TTC549 (cell line): ENCODE data around the gene TANC2.

Source experiments
- FAIRE-seq: peaks from 2 replicates; lab custom pipeline; 2012; peaks lifted over from hg19 to GRCh38; lab: Jason Lieb, UNC

Gene TANC2

DNA sequence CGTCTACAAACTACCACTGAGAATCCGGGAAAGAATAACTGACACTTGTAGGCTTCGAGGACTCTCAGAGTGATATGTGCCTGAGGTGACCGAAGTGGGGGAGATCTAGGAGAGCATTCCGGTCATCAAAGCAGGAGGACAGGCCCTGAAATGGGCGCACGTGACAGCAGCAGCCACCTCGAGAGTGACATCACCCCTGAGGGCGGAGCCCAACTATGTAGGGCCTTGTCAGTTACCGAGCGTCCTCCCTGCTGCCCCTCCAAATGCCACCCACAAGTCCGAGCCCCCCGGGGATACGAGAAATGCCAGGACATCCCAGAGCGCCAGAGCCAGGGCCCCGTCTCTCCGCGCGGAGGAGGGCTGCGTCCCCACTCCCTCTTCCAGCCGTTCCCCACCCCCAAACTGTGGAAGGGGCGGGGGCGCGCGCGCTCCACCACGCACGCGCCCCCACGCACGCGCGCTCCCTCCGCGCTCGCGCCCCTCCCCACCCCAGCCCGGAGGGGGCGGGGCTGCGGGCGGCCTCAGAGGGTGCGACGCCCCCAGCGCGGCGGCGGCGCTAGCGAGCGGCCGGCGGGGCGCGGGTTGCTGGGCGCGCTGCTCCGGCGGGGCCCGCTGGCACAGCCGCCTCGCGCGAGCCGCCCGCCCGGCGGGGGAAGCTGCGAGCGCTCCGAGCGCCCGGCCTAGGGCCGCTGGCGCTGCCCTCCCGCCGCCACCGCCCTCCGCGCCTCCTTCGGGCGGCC lies at the start of gene TANC2:
TSS of gene TANC2 (plus strand) at position 550 of the 740 bp plus-strand sequence. CDS start 43,325 bp downstream, outside the sequence.
- FAIRE-seq: no peak

DNA sequence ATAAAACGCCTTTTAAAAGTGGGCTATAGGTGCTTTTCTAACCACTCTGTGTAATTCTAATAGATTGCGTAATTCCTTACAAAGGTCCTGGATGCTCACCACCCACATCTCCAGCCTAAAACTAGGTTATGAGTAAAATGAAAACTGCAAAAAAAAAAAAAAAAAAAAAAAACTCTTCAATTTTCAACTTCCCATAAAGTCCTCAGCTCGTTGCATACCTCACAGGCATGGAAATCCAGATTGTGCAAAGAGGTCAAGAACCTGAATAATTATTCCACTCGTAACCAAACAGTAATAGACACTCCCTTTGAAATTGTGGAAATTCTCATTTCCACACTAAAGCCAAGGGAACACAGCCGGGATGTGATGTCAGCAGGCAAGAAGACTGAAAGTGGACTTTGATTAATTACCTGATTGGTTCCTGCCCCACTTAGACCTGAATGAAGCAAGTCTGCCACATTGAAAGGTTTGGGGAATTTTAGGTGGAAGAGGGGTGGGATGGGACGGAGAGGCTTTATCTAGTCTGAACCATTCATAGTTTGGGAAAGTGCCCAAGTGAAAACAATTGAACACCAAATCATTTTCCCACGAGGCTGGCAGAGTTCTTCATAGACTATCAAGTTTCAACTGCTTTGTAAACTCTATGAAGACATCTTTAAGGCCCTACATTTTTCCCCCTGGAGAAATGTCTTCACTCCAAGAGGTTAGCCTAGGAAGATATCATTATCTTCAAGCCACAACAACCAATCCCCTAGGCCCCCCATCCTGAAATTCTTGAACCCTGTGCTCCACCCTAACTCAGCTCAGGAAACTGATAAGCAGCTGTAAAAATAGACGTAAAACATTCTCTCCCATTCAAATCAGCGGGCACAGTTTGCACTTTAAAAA lies 49.1 kb upstream of the TANC2 start:
- no peak for FAIRE-seq

DNA sequence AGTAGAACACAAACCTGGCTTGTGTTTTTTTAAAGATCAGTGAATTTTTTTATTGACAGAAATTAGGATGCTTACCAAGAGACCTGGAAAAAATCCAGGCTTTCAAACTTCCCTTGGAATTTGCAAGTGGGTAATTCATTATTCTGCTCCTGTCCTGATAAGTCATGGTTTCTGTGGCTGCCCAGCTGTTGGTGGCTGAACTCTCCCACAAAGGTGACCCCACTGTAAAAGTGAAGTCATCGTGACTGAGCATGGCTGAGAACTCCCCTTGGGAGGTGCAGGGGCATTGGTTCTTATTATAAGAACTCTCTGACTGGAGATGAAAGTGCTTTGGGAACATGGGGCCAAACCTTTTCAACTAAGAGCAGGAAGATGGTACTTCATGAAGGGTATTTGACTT lies 46.6 kb upstream of the TANC2 start:
- FAIRE-seq: no peak

DNA sequence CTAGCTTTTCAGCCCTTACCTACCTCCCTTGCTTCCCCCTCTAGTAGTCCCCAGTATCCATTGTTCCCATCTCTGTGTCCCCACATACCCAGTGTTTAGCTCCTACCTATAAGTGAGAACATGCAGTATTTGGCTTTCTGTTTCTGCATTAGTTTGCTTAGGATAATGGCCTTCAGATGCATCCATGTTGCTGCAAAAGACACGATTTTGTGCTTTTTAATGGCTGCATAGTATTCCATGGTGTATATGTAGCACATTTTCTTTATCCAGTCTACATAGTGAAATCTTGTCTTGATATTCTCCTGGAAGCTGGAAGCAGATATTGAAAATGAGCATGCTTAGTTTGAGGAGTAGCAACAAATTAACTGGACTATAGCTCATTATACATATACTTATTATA lies 45.7 kb upstream of the TANC2 start:
- FAIRE-seq: no peak

DNA sequence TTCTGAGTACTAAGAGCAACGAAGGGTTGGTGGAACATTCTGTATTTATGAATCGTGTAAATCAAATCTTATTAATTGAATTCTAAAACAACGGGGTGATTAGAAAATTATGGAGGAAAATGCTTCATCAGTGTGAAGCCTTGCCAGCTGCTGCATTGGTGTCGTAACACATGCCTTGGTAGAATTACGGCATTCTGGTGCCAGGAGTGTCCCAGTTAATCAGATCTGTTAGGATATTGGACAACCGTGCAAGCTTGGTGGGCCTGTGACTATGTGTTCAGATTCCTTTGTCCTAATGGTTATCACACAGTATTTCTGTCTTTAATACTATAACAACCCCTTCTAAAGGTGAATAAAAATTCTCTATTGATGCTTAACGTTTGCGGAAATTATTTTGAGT lies 44.2 kb upstream of the TANC2 start:
- no peak for FAIRE-seq

DNA sequence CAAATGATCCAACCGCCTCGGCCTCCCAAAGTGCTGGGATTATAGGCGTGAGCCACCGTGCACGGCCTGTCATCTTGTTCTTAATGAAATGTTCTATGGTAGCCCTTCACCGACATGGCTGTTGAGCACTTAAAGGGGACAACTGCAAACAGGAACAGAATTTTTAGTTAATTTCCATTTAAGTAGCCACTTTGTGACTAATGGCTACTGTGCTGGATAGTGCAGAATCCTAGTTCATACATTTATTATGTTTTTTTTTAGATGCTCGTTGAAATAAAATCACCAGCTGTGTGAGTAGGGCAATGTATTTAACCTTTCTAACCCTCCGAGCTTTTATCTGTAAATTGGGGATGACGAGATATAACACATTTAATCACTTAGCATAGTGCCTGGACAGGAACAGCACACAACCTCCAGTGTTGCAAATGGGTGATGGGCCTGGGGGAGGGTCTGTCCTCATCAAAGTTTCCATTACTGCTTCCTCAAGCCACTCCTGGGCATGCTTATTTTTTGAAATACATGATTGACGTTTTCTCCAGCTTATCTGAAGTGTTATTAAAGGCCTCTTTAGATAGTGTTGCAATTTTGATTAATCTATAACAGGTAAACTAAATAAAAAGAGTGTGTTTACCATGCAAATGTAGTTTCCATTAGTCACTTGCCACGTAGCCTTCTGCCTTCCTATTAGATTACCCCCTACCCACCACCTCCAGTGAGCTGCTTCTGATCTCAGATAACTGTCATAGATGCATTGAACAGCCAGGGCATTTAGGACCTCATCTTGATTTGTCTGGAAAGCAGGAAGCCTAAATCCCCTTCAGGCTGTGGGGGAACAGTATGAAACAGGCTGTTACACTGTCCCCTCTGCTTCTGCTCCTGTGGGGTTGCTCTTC lies 42.5 kb upstream of the TANC2 start:
- FAIRE-seq: no peak

DNA sequence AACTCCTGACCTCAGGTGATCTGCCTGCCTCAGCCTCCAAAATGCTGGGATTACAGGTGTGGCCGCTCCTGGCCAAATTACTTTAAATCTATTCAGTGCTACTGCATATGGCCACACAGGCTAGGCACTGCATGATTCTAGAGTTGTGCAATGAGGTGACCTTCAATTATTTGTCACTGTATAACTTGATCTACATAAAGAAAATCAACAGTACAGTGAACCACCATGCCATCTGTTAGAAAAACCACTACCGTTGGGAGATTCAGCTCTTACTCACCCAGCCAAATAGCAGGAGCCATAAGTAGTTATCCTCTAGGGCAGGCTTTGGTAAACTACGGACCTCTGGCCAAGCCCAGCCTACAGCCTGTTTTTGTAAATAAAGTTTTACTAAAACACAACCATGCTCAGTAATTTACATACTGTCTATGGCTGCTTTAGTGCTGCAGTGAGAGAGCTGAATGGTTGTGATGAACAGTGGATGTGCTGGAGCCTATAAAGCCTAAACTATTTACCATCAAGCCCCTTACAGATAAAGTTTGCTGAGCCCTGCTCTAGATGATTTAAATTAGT lies 40.7 kb upstream of the TANC2 start:
- no peak for FAIRE-seq

DNA sequence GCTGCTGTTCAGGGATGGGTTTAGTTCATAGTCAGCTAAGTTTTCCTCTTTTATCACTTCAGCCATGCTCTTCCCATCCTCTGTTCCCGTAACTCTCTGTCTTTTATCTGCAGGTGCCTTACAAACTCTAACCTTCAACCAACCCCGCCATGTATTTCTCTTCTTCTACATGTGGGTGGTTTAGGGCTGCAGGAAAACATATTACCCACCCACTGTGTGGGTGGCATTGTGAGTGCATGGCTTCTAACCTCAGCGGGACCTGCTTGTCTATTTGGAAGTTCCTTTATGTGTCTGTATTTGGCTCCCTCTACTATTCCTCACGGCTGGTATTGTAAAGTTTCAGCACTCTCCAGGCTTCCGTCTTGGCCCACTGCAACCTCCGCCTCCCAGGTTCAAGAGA lies 39.0 kb upstream of the TANC2 start:
- FAIRE-seq: no peak

DNA sequence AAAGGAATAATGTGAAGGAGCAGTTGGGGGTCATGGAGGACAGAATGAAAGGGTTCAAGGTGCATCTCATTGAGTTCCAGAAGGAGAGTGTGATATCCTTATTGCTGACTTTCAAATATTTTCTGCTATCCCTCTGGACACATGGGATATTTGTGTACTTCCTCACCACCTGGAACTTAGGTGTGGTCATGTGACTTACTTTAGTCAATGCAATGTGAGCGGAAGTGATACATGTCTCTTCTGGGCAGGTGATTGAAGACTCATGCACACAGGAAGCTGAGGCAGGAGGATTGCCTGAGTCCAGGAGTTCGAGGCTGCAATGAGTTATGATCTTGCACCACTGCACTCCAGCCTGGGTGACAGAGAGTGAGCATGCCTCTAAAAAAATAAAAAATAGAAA lies 36.7 kb upstream of the TANC2 start:
- FAIRE-seq: no peak

DNA sequence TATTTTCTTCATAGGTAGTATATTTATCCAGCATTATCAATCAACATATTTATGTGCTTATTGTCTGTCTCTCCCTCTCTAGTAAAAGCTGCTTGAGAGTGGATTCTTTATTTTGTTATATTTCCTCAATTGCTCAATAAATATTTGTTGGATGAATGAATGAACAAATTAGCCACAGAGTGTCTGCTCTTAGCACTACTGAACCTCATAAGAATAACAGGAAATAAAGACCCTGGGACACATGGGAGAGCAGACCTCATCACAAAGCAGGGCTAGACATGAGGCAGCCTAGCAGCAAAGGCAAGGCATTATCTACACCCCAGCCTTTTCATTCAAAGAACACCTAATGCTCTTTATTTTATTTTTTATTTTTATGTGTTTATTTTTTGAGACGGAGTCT lies 34.9 kb upstream of the TANC2 start:
- no peak for FAIRE-seq

DNA sequence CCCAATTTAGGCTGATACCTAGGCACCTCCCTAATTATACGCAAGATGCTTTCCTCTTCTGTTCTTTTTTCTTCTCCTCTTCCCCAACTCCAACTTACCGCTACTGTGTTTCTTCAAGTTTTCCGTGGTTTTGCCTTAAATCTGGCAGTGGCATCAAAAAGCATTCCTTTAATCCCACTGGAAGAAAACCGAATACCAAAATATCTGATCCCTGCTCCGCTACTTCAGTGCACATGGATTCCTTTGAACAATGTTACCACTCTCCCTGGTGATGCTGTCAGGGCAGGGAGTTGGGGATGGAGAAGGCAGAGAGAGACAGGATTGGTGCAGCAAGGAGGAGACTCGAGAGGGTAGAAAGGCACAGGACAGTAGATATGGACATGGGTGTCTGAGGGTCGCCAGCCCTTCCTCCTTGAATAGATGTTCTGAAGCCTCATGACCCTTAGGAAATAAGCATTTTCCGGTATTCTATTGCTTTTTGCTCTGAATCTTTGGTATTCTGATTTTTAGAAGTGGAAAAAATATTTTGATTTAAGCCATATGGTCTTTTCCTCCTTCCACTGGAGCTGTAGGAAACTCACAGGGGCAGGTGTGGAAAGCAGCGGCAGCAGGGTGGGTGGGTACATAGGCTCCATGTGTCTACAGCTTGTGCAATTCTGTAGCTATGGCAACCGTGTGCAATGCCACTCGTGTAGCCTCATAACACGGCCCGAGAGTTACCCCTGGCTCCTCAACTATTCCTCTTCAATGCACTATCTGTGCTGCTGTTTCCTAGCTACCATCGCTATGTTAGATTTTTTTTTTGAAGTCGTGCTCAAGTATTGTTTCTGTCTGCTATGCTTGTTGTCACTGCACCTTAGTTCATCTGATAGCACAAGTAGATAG lies 32.3 kb upstream of the TANC2 start:
- FAIRE-seq: no peak

DNA sequence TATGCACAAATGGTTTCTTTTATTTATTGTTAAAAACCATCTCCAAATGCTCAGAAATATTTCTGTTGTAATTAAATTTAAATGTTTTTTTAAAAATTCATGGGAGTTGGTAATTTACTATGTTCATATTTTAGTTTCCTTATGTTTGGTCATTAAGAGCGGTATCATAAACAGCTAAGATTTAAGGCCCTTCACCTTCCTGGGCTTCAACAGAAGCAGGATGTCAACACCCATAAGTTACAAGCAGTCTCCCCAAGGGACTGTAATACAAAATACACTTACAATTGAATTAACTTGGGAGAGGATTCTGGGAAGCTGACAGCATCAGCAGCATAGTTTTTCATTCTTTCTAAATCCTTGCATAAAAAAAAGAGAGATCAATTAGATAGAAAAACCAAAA lies 30.9 kb upstream of the TANC2 start:
- FAIRE-seq: no peak

DNA sequence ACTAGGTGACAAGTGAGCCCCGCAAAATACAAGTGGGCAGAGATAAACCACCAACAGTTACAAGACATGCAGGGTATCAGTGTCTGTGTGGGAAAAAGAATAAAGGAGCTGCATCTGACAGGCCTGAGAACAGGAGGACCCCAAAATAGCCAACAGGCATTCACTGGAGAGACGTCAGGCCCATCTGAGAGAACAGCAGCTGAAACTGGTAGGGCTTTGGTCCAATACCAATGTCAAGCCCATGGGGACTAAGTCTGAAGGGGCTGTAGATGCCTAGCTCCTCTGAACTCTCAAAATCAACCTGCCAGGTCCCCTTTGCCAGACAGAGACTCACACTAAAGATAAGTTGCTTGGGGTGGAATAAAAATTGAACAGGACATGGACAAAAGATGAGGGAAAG lies 30.5 kb upstream of the TANC2 start:
- no peak for FAIRE-seq

DNA sequence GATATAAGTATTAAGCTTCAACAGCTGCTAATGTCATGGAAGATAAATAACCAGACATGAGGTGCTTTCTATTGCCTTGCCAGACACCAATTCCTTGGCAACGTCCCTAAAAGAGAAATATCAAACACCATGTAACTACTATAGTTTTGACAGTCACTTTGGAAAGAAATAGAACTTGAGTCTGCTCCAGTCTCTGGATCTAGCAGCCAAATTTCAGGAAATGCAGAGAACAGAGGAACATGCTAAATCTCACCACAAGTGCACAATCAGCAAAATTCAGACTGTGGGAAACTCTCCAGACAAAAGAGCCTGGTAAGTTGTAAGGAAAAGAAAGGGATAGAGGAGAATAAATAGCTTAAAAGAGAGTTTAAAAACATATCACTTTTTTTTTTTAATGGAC lies 28.4 kb upstream of the TANC2 start:
- FAIRE-seq: no peak

DNA sequence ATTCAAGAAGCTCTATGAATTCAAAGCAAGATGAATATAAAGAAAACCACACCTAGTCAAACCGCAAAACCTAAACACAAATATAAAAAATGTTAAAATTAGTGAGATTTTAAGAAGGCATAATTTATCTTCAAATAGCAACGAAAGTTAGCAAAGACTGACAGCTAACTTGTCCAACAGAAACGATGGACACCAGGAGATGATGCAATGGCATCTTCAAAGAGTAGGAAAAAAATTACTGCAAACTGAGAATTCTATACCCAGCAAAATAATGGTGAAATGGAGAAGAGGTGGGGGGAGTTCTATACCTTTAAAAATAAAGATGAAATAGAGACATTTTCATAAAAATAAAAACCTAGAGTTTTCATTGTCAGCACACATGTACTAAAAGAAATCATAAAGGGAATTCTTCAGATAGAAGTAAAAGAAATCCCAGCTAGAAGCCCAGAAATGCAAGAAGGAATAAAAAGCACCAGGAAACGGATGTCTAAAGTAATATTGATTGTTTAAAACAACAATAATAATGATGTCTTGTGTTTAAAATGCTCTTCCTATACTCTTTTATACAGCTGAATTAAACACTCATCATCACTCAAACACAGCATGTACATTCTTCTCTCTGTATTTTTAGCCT lies 24.6 kb upstream of the TANC2 start:
- FAIRE-seq: no peak

DNA sequence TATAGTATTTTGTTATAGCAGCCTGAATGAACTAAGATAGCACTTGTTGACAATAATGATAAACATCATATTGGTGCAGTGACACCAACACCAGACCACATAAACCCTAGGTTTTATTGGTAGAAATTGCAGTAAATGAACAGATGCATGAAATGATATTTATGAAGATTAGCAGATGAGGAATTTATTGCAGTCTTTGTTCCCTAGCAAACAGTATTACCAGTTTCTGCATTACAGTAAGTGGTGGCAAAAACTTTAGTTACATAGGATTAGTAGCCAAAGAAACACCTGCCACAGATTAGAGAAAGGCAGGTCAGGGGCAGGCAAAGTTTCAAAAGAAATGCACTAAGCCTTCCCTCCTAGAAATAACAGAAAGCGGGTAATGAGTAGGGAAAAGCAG lies 17.7 kb upstream of the TANC2 start:
- no peak for FAIRE-seq

DNA sequence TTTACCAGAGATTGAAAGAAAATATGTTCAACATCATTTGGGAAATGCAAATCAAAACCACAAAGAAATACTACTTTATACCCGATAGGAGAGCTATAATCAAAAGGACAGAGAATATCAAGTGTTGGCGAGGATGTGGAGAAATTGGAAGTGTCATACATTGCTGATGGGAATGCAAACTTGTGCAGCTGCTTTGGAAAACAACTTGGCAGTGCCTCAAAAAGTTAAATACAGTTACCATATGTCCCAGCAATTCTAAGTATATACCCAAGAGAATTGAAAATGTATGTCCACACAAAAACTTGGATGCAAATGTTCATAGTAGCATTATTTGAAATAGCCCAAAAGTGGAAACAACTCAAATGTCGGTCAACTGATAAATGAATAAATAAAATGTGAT lies 17.0 kb upstream of the TANC2 start:
- no peak for FAIRE-seq

DNA sequence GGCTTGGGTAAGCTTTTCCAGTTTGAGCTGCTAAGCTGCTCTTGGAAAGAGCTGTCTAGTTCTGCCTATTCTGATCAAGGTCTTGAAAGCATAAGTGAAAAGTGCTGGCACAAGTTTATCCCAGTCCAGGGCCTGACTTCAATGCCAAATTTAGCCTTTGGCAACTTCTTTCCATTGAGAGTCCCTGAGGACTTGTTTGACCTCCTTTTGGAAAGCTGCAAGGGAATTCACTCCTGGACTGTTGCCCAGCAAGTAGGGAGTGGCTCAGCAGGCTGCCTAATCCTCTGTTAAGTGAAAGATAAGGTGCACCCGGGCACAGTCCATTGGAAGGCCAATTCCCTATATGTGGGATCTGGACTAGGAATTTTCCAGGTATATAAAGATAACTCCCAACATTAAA lies 16.0 kb upstream of the TANC2 start:
- no peak for FAIRE-seq

DNA sequence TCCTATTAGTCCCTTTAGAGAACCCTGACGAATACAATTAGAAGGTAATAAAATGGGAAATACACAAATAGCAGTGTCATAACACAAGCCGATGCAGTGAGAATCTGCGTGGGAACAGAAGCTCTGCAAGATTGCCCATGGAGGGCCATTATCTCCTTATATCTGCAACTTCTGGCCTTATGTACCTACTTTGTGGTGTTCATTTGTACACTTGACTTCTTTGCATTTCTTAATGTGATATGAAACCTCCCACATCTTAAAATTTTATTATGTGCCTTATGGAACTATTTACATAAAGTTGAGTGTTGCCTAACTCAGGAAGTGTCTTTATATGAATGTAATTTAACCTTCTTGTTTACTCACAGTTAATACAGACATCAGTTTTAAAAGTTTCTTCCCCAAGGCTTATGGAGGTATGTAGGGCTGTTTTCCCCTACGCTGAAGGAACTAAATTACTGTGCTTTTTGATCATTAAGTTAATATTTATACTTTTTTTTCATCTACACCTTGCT lies 10.1 kb upstream of the TANC2 start:
- no peak for FAIRE-seq

DNA sequence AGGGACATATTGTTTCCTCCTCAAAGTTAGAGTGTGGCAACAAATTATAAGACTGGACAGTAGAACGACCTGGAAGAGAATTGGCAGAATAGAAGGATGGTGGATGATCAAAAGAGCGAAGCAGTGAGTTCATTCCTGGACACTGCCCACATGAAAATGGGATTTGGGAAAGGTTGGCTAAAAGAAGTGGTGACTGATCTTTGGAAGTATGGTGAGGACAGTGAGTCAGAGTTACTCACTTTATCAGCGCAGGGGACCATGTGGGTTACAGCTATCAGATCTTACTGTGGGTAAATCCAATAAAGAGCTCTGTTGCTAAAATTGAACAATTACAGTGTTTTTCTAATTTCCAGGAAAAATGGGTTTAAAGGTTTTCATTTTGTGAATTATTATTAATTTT lies 2.7 kb upstream of the TANC2 start:
- no peak for FAIRE-seq

DNA sequence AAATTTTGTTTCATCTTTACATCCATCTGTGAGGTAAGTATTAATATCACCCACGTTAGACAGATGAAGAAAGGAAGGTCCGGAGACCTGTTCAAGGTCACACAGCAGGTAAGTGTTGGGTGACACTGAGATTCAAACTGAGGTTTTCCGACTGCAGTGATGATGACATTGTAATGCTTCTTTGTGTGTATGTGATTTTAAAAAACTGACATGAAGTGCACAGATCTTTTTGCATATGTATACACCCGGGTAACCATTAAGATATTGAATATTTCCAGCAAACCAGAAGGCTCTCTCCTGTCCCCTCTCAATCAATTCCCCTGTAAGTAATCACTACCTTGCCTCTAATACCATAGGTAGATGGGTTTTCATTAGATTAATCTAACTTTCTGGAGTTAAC lies 1.5 kb upstream of the TANC2 start:
- FAIRE-seq: no peak
